Heart left ventricle (tissue), 16 donors: Measurements from ENCODE around the gene ZYX. TPM values are rescaled to one million over a fixed set of nuclear protein-coding genes. Genes with fewer than 3 reads are reported as not detected.

Source experiments
- ATAC-seq, 4 donors: fragments of 200-7000 bp; cut with Tn5 transposase; one replicate each; pipeline ENCODE4 v1.9.1; 2020 to 2022; ENCODE audit warnings: moderate library complexity in 4 of 4, mild to moderate bottlenecking in 3 of 4, moderate number of reproducible peaks in 1 of 4
- DNase-seq, 5 donors: peaks; one replicate each; pipeline ENCODE4 v3.0.0-alpha.2; 2020
- H3K27ac ChIP-seq, 12 donors: fragments of 200-600 bp; sonication (generic) in 4 of 12; one replicate each; pipeline versions ENCODE4 v1.5.0 to v1.8.0; 2016 to 2022; ENCODE audit warnings: mild to moderate bottlenecking in 2 of 12
- H3K27me3 ChIP-seq, 9 donors: fragments of 200-600 bp; sonication (generic) in 2 of 9; one replicate each; pipeline versions ENCODE4 v1.5.1 to v1.8.0; 2016 to 2022; ENCODE audit warnings: mild to moderate bottlenecking in 3 of 9
- H3K36me3 ChIP-seq, 9 donors: fragments of 200-600 bp; sonication (generic) in 2 of 9; one replicate each; pipeline versions ENCODE4 v1.5.0 to v1.8.0; 2018 to 2022; ENCODE audit warnings: mild to moderate bottlenecking in 2 of 9
- H3K4me1 ChIP-seq, 12 donors: fragments of 200-600 bp; sonication (generic) in 4 of 12; one replicate each; pipeline versions ENCODE4 v1.5.0 to v1.8.0; 2016 to 2022; ENCODE audit warnings: mild to moderate bottlenecking in 3 of 12
- H3K4me3 ChIP-seq, 12 donors: fragments of 200-600 bp; sonication (generic) in 4 of 12; one replicate each; pipeline versions ENCODE4 v1.5.0 to v1.8.0; 2017 to 2022; ENCODE audit warnings: mild to moderate bottlenecking in 9 of 12, moderate library complexity in 4 of 12
- H3K9me3 ChIP-seq, 12 donors: fragments of 200-600 bp; sonication (generic) in 4 of 12; one replicate each; pipeline versions ENCODE4 v1.5.0 to v1.8.0; 2016 to 2022; ENCODE audit warnings: mild to moderate bottlenecking in 1 of 12
- POLR2A ChIP-seq, 2 donors: fragments of 450-650 bp; IDR thresholded peaks; one replicate each; pipeline ENCODE4 v1.6.1; 2017; ENCODE audit warnings: antibody characterized with exemption in 2 of 2, mild to moderate bottlenecking in 2 of 2, moderate library complexity in 2 of 2
- WGBS, 4 donors: extraction: QIAGEN DNeasy Blood & Tissue Kit in 2 of 4; methylation state at CpG; one replicate each; pipeline versions ENCODE4 v1.1.5 to v1.1.7; 2013 to 2018; 5-methylcytosine and 5-hydroxymethylcytosine counted together
- intact Hi-C, 10 donors: fragments of 100-400 bp; cut with DNase I; formaldehyde crosslinking; loops; one replicate each; pipeline versions ENCODE4 v1.11.1 to v1.14.2; 2022
- polyA plus RNA-seq, 2 donors: library from polyadenylated mRNA; stranded (reverse); fragments of 200-250 nt; gene quantifications; one replicate each; pipeline ENCODE4 v1.2.3, GENCODE V29; 2013
- total RNA-seq, 9 donors: library from RNA; depleted of rRNA in 2 of 9; stranded (reverse); fragments of >200 nt in 2 of 9; fragmentation: NEBNext Ultra II Directional in 3 of 9; extraction: Animal tissue kit (Norgen Biotek cat#: 25700) in 3 of 9; gene quantifications; one replicate each; pipeline versions ENCODE4 v1.1.0 to v1.2.4, GENCODE V29; 2016 to 2023
- TF ChIP-seq, protein P1 (sequence below), 12 donors: fragments of 200-600 bp; sonication (generic) in 4 of 12; IDR thresholded peaks; one replicate each; pipeline versions ENCODE4 v1.5.0 to v1.8.0; 2018 to 2022; ENCODE audit warnings: antibody characterized with exemption in 12 of 12, mild to moderate bottlenecking in 5 of 12
- donor health status: ischemic (EF 13 %, LVEDD 7.1; RV severe dilation, severe dysfunction).
- donor health status: healthy with polysubstance abuse.
- donor health status: DM: no; HTN: yes; CAD: no.
- donor health status: DM: no; HTN: no; CAD: no.
- donor health status: ischemic (EF 25% LVEDD 6.9; RV normal size, moderate dysfunction).
- donor health status: ischemic (EF 25% LVEDD 5.7; RV mildly dilated, moderate dysfunction).
- donor health status: healthy.
- donor health status: DM: yes; HTN: yes; CAD: no.
- donor health status: ischemic (EF 35%, LVEDD 5.7; RV mildly dilated, moderate dysfunction).
- donor health status: nonischemic (EF 11% LVEDD 7.7; RV severe dilation, severe dysfunction).
- donor health status: DM: yes; HTN: yes; CAD: no.
- donor health status: PGD.
- donor health status: ischemic (EF 29% LVEDD 5.4; RV normal size, mild dysfunction).
- donor health status: nonischemic (EF 23%, LVEDD 6.1; RV moderate dilation, normal function).

ZYX gene
- total and polyA plus RNA-seq, 11 donors, result 55.9 to 217 (median 79.4) TPM

DNA sequence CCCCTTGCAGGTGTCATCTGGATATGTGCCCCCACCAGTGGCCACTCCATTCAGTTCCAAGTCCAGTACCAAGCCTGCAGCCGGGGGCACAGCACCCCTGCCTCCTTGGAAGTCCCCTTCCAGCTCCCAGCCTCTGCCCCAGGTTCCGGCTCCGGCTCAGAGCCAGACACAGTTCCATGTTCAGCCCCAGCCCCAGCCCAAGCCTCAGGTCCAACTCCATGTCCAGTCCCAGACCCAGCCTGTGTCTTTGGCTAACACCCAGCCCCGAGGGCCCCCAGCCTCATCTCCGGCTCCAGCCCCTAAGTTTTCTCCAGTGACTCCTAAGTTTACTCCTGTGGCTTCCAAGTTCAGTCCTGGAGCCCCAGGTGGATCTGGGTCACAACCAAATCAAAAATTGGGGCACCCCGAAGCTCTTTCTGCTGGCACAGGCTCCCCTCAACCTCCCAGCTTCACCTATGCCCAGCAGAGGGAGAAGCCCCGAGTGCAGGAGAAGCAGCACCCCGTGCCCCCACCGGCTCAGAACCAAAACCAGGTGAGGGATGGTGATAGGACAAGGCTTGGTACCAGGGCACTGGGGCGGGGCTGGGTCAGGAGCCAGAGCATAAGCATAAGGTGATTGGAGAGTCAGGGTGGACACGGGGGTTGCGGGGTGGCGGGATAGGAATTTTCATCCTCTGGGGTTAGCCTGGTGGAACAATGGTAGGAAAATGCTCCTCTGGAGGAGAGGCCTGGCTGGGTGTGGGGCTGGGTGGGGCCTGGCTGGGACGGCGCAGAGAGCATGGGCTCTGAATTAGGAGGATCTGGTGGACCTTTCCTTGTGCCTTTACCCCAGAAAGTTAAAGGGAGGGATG lies 1.9 kb downstream of the ZYX start:
- TF ChIP-seq, protein P1, sequence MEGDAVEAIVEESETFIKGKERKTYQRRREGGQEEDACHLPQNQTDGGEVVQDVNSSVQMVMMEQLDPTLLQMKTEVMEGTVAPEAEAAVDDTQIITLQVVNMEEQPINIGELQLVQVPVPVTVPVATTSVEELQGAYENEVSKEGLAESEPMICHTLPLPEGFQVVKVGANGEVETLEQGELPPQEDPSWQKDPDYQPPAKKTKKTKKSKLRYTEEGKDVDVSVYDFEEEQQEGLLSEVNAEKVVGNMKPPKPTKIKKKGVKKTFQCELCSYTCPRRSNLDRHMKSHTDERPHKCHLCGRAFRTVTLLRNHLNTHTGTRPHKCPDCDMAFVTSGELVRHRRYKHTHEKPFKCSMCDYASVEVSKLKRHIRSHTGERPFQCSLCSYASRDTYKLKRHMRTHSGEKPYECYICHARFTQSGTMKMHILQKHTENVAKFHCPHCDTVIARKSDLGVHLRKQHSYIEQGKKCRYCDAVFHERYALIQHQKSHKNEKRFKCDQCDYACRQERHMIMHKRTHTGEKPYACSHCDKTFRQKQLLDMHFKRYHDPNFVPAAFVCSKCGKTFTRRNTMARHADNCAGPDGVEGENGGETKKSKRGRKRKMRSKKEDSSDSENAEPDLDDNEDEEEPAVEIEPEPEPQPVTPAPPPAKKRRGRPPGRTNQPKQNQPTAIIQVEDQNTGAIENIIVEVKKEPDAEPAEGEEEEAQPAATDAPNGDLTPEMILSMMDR (IDR thresholded peaks at IDR 0.05), result no peak
- TF ChIP-seq POLR2A (IDR thresholded peaks at IDR 0.05), result no peak
- intact Hi-C loops, result loop anchor here in 6 of 10 donors (5.0 to 10.0 kb wide), 6 partner anchors 34 to 522 kb away; partner anchors contain the start of genes CASP2 (in 4 of the 6), TMEM139 (in 2 of the 6) and TCAF1 (in 1 of the 6)
- peaks cover 7 to 78% (median 61%) of the 10 kb centered on the region in 12 donors for H3K4me1 ChIP-seq
- H3K9me3 ChIP-seq, result no peaks in the 10 kb centered on the region
- ATAC-seq (no peak), DNase-seq (peak in 1 of 5 donors; percentile 64)
- peaks cover 0 to 35% (median 12%) of the 10 kb centered on the region in 9 donors for H3K36me3 ChIP-seq
- H3K27ac ChIP-seq, result peak overlapping the region in 10 of 12 donors; percentile 97 to 100 (median 99)
- peak overlapping the region in 11 of 12 donors; percentile 62 to 96 (median 88) for H3K4me3 ChIP-seq
- no peaks in the 10 kb centered on the region for H3K27me3 ChIP-seq
- 74 to 82% (median 79%) methylated on average over 15 of the region's 15 CpGs for WGBS, 4 donors

DNA sequence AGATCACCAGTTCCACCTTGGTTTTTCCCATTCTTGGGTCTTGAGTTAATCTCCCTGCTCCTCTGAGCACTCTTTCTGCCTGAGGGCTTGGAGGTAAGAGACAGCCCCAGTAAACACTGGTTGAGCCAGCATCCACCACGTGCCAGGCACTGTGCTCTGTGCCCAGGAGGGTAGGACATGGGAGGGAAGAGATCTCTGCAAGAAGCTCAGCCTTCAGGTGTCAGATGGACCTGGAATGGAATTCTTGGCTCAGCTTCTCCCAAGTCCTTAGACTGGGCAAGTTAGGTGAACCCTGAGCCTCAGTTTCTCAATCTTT lies 2.5 kb downstream of the ZYX start:
- H3K4me1 ChIP-seq, result peaks cover 7 to 78% (median 61%) of the 10 kb centered on the region in 12 donors

GRCh38 chr7:143384148-143384547 lies 3.0 kb downstream of the ZYX start:
- TF ChIP-seq, protein P1 (IDR thresholded peaks at IDR 0.05), result no peak
- TF ChIP-seq POLR2A (IDR thresholded peaks at IDR 0.05), result no peak
- WGBS, 4 donors, result 53 to 61% (median 55%) methylated on average over 5 of the region's 5 CpGs
- DNase-seq (no peak), ATAC-seq (no peak)
- H3K4me3 ChIP-seq, result peak overlapping the region in 9 of 12 donors; percentile 2 to 96 (median 88)
- intact Hi-C loops, result loop anchor here in 6 of 10 donors (5.0 to 10.0 kb wide), 6 partner anchors 33 to 521 kb away; partner anchors contain the start of genes CASP2 (in 4 of the 6), TMEM139 (in 2 of the 6) and TCAF1 (in 1 of the 6)
- H3K27ac ChIP-seq, result peak overlapping the region in 10 of 12 donors; percentile 17 to 100 (median 45)
- H3K36me3 ChIP-seq, result peaks cover 0 to 47% (median 24%) of the 10 kb centered on the region in 9 donors
- H3K9me3 ChIP-seq, result no peaks in the 10 kb centered on the region
- H3K4me1 ChIP-seq, result peaks cover 7 to 78% (median 57%) of the 10 kb centered on the region in 12 donors
- no peaks in the 10 kb centered on the region for H3K27me3 ChIP-seq

More for the DNA sequence above, 2.5 kb downstream of the ZYX start:
- Histone ChIP-seq H3K4me3 (peak overlapping the region in 8 of 12 donors; percentile 73 to 96 (median 90)), H3K9me3 (no peaks in the 10 kb centered on the region), H3K36me3 (peaks cover 0 to 41% (median 18%) of the 10 kb centered on the region in 9 donors), H3K27ac (peak overlapping the region in 9 of 12 donors; percentile 17 to 100 (median 97)), H3K27me3 (no peaks in the 10 kb centered on the region)
- DNase-seq (no peak), ATAC-seq (no peak)
- 55 to 76% (median 74%) methylated on average over 1 of the region's 1 CpG for WGBS, 4 donors
- TF ChIP-seq, protein P1 (IDR thresholded peaks at IDR 0.05), result no peak
- TF ChIP-seq POLR2A (IDR thresholded peaks at IDR 0.05), result no peak
- intact Hi-C loops, result loop anchor here in 6 of 10 donors (5.0 to 10.0 kb wide), 6 partner anchors 34 to 521 kb away; partner anchors contain the start of genes CASP2 (in 4 of the 6), TMEM139 (in 2 of the 6) and TCAF1 (in 1 of the 6)
